ENCODE results near the gene CTSC.

DNA sequence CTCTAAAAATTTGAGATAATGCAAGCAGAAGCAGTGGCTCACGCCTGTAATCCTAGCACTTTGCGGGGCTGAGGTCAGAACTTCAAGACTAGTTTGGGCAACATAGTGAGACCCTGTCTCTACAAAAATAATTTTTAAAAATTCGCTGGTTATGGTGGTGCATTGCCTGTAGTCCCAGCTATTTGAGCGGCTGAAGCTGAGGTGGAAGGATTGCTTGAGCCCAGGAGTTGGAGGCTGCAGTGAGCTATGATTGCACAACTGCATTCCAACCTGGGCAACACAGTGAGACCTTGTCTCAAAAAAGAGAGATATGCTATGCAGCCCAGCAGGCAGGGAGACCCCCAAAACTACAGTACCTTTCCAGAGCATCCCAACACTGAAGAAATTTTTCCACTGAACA lies 2.3 kb downstream of the CTSC start:
- no peak for TF ChIP-seq POLR2AphosphoS5 (IDR thresholded peaks at IDR 0.05; ENCODE audit: insufficient read depth in 1 of 2, low read depth in 1 of 2)
- TF ChIP-seq POLR2A (IDR thresholded peaks at IDR 0.05) = no peak
